IPS DF 4.7 (cell line): Measurements from ENCODE around the gene SYNE1.
"Not testable (repeated sequence)": the region's sequence is repeated elsewhere in the genome, so short reads cannot be mapped to it uniquely, and the experiment has no call there.

ENCODE experiments used
- DNase-seq: peaks from one replicate; pipeline ENCODE4 v3.0.0-alpha.2; 2013; ENCODE audit warnings: low spot score; ENCODE audit errors: extremely low read depth

Gene SYNE1

GRCh38 chr6:152426276-152426675 lies 210.9 kb downstream of the SYNE1 start:
- no peak for DNase-seq

- DNase-seq, result no peak
Measured at GRCh38 chr6:152423216-152424103, 213.7 kb downstream of the SYNE1 start.

GRCh38 chr6:152421496-152421895 lies 215.7 kb downstream of the SYNE1 start:
- DNase-seq, result not testable (repeated sequence)

- DNase-seq, result no peak
Measured at GRCh38 chr6:152420696-152421095, 216.5 kb downstream of the SYNE1 start.

GRCh38 chr6:152418551-152418950 lies 218.6 kb downstream of the SYNE1 start:
- DNase-seq, result no peak

- DNase-seq, result no peak
Measured at GRCh38 chr6:152416652-152417051, 220.5 kb downstream of the SYNE1 start.

- DNase-seq, result no peak
Measured at GRCh38 chr6:152404936-152405595, 232.1 kb downstream of the SYNE1 start.

- DNase-seq, result no peak
Measured at GRCh38 chr6:152404086-152404857, 232.9 kb downstream of the SYNE1 start.

- DNase-seq, result no peak
Measured at GRCh38 chr6:152402791-152403190, 234.4 kb downstream of the SYNE1 start.

GRCh38 chr6:152401978-152402377 lies 235.2 kb downstream of the SYNE1 start:
- no peak for DNase-seq

- DNase-seq, result no peak
Measured at GRCh38 chr6:152399399-152399798, 237.8 kb downstream of the SYNE1 start.

GRCh38 chr6:152398993-152399392 lies 238.2 kb downstream of the SYNE1 start:
- no peak for DNase-seq

GRCh38 chr6:152398316-152398715 lies 238.8 kb downstream of the SYNE1 start:
- DNase-seq, result no peak

GRCh38 chr6:152394303-152394702 lies 242.9 kb downstream of the SYNE1 start:
- no peak for DNase-seq

- DNase-seq, result no peak
Measured at GRCh38 chr6:152391179-152391880, 245.8 kb downstream of the SYNE1 start.

- DNase-seq, result no peak
Measured at GRCh38 chr6:152387091-152387490, 250.1 kb downstream of the SYNE1 start.

- no peak for DNase-seq
Measured at GRCh38 chr6:152386131-152386530, 251.0 kb downstream of the SYNE1 start.

- DNase-seq, result no peak
Measured at GRCh38 chr6:152380993-152381898, 255.9 kb downstream of the SYNE1 start.

- no peak for DNase-seq
Measured at GRCh38 chr6:152380351-152380767, 256.8 kb downstream of the SYNE1 start.

GRCh38 chr6:152379423-152379822 lies 257.7 kb downstream of the SYNE1 start:
- no peak for DNase-seq
